ENCODE measurements around the gene EFNA5. TPM values are rescaled to one million over a fixed set of nuclear protein-coding genes. Genes with fewer than 3 reads are reported as not detected.

Gene EFNA5
- total and polyA plus RNA-seq, 2 experiments from 2014 or later, result 7.5 to 10.1 TPM

DNA sequence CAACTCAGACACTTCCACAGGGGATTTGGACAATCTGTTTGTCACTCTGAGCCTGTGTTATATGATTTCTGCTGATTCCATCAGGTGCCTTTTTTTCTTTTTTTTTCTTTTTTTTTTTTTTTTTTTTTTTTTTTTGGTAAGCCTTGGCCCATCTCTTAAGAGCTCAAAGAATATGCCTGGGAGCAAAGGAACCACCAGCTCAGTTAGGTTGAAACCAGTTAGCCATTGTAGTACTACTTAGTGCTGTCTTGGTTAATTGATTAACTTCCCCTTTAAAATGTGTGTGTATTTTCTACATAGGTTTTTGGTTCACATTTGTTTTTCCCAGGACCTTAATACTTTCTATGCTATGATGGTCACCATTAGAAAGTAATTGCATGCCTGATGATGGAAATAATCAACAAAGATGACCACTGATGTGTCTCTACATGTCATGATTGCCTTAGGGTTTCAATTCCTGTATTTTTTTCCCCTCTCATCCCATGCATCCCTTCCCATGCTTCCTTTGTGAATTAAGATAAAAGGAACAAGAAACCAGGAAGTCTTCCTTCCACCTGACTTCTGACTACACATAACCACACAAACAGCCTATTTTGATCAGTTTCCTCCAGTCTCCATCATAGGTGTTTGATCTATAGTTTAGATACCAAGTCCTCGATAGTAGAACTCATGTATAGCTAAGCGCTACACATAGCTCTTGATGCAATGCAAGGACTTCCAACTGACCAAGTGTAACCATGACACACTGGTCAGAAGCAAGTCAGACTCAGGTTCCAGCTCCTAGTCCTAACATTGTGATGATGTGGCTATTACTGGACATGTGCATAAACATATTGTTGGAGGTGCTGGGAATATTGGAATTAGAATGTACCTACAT lies 306.1 kb downstream of the EFNA5 start:
- peaks cover 6% of the 10 kb centered on the region; the same call in 1 of the 2 replicates for H3K9me2 ChIP-seq (ENCODE audit: insufficient read depth)
- no peaks in the 10 kb centered on the region for H3F3A ChIP-seq (replicated peaks; ENCODE audit: low read depth)
- no peaks in the 10 kb centered on the region for H3K36me3 Mint-ChIP-seq (ENCODE audit: low read depth)
- H3K4me3 Mint-ChIP-seq, result no peak overlapping the region
- ATAC-seq (no peak), DNase-seq (ENCODE audit: low spot score) (no peak)
- no peaks in the 10 kb centered on the region for H3K36me3 ChIP-seq (ENCODE audit: insufficient read depth)
- H4K20me1 ChIP-seq (replicated peaks; ENCODE audit: insufficient read depth), result no peaks in the 10 kb centered on the region
- H3K27ac Mint-ChIP-seq, result no peak overlapping the region
- H2AFZ ChIP-seq, result no peak overlapping the region
- no peaks in the 10 kb centered on the region for H3K9me3 Mint-ChIP-seq
- no peak overlapping the region for H3K4me2 ChIP-seq
- TF ChIP-seq, protein P1, sequence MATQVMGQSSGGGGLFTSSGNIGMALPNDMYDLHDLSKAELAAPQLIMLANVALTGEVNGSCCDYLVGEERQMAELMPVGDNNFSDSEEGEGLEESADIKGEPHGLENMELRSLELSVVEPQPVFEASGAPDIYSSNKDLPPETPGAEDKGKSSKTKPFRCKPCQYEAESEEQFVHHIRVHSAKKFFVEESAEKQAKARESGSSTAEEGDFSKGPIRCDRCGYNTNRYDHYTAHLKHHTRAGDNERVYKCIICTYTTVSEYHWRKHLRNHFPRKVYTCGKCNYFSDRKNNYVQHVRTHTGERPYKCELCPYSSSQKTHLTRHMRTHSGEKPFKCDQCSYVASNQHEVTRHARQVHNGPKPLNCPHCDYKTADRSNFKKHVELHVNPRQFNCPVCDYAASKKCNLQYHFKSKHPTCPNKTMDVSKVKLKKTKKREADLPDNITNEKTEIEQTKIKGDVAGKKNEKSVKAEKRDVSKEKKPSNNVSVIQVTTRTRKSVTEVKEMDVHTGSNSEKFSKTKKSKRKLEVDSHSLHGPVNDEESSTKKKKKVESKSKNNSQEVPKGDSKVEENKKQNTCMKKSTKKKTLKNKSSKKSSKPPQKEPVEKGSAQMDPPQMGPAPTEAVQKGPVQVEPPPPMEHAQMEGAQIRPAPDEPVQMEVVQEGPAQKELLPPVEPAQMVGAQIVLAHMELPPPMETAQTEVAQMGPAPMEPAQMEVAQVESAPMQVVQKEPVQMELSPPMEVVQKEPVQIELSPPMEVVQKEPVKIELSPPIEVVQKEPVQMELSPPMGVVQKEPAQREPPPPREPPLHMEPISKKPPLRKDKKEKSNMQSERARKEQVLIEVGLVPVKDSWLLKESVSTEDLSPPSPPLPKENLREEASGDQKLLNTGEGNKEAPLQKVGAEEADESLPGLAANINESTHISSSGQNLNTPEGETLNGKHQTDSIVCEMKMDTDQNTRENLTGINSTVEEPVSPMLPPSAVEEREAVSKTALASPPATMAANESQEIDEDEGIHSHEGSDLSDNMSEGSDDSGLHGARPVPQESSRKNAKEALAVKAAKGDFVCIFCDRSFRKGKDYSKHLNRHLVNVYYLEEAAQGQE (IDR thresholded peaks at IDR 0.05; ENCODE audit: unreplicated experiment), result no peak
- TF ChIP-seq JUNB (IDR thresholded peaks at IDR 0.05; ENCODE audit: unreplicated experiment), result no peak
- no peak for TF ChIP-seq CREB1 (CRISPR knock-in tag; IDR thresholded peaks at IDR 0.05; ENCODE audit: low read depth)
- TF ChIP-seq POLR2AphosphoS5 (IDR thresholded peaks at IDR 0.05; ENCODE audit: low read depth), result no peak
- TF ChIP-seq ETS1 (IDR thresholded peaks at IDR 0.05), result no peak
- H3K27ac ChIP-seq (ENCODE audit: low read depth), result no peak overlapping the region
- peaks cover 2% of the 10 kb centered on the region for H3K27me3 Mint-ChIP-seq (ENCODE audit: insufficient read depth, low read depth, poor library complexity)
- no peaks in the 10 kb centered on the region for H3K27me3 ChIP-seq (ENCODE audit: insufficient read depth)
- H3K4me3 ChIP-seq, result no peak overlapping the region
- H3K4me1 Mint-ChIP-seq, result peaks cover 27% of the 10 kb centered on the region
- H3K4me1 ChIP-seq (ENCODE audit: insufficient read depth), result peaks cover 30% of the 10 kb centered on the region
- no peaks in the 10 kb centered on the region for H3K79me2 ChIP-seq (replicated peaks; ENCODE audit: insufficient read depth)

GRCh38 chr5:107363768-107364167 lies 307.0 kb downstream of the EFNA5 start:
- no peak overlapping the region for H3K4me3 Mint-ChIP-seq
- H3K4me1 Mint-ChIP-seq, result peaks cover 29% of the 10 kb centered on the region
- H3K9me3 Mint-ChIP-seq, result no peaks in the 10 kb centered on the region
- peaks cover 6% of the 10 kb centered on the region; the same call in 1 of the 2 replicates for H3K9me2 ChIP-seq (ENCODE audit: insufficient read depth)
- H3K27ac Mint-ChIP-seq, result no peak overlapping the region
- no peaks in the 10 kb centered on the region for H3F3A ChIP-seq (replicated peaks; ENCODE audit: low read depth)
- ATAC-seq, result no peak
- H3K27ac ChIP-seq (ENCODE audit: low read depth), result no peak overlapping the region
- H3K4me3 ChIP-seq, result no peak overlapping the region
- DNase-seq (ENCODE audit: low spot score), result no peak
- H3K79me2 ChIP-seq (replicated peaks; ENCODE audit: insufficient read depth), result no peaks in the 10 kb centered on the region
- no peaks in the 10 kb centered on the region for H3K36me3 Mint-ChIP-seq (ENCODE audit: low read depth)
- H3K4me2 ChIP-seq, result no peak overlapping the region
- no peaks in the 10 kb centered on the region for H3K27me3 ChIP-seq (ENCODE audit: insufficient read depth)
- H3K36me3 ChIP-seq (ENCODE audit: insufficient read depth), result no peaks in the 10 kb centered on the region
- no peaks in the 10 kb centered on the region for H4K20me1 ChIP-seq (replicated peaks; ENCODE audit: insufficient read depth)
- H3K27me3 Mint-ChIP-seq (ENCODE audit: insufficient read depth, low read depth, poor library complexity), result peaks cover 2% of the 10 kb centered on the region
- no peak overlapping the region for H2AFZ ChIP-seq
- H3K4me1 ChIP-seq (ENCODE audit: insufficient read depth), result peaks cover 36% of the 10 kb centered on the region
- TF ChIP-seq ZNF331 (CRISPR knock-in tag; IDR thresholded peaks at IDR 0.05; ENCODE audit: low read depth), result no peak
- no peak for TF ChIP-seq EZH2phosphoT487 (IDR thresholded peaks at IDR 0.05; ENCODE audit: unreplicated experiment)
- TF ChIP-seq CTCF (conservative IDR thresholded peaks at IDR 0.05; ENCODE audit: low read depth in 2 of 2), result no peak
- no peak for TF ChIP-seq JUNB (IDR thresholded peaks at IDR 0.05; ENCODE audit: unreplicated experiment)
- TF ChIP-seq EZH2 (IDR thresholded peaks at IDR 0.05; ENCODE audit: low read depth, unreplicated experiment), result no peak
